H1 (cell line): Measurements from ENCODE around the gene FAM174A. TPM values are rescaled to one million over a fixed set of nuclear protein-coding genes. Genes with fewer than 3 reads are reported as not detected.

Experiments used
- CTCF ChIP-seq, 3 experiments: IDR thresholded peaks; 1 replicate in 2 of 3; 2 replicates in 1 of 3; pipeline versions ENCODE4 v1.5.1 to v1.6.1; 2011; ENCODE audit warnings: low read length in 3 of 3, mild to moderate bottlenecking in 3 of 3, inconsistent platforms in 2 of 3, low read depth in 1 of 3, moderate library complexity in 1 of 3; ENCODE audit not compliant: insufficient read depth in 1 of 3; ENCODE audit errors: control extremely low read depth in 1 of 3
- HDAC6 ChIP-seq: IDR thresholded peaks from one replicate; pipeline ENCODE4 v1.7.1; 2012; ENCODE audit warnings: low read depth, mild to moderate bottlenecking, inconsistent platforms, low read length, moderate library complexity
- NANOG ChIP-seq: IDR thresholded peaks from 2 replicates; pipeline ENCODE4 v1.6.1; 2011; ENCODE audit warnings: low read length, low read depth, mild to moderate bottlenecking, inconsistent platforms; ENCODE audit not compliant: insufficient read depth, poor library complexity, severe bottlenecking
- RXRA ChIP-seq: IDR thresholded peaks from 2 replicates; pipeline ENCODE4 v1.6.1; 2011; ENCODE audit warnings: low read depth, mild to moderate bottlenecking, low read length, moderate library complexity; ENCODE audit not compliant: insufficient read depth
- SP1 ChIP-seq: IDR thresholded peaks from 2 replicates; pipeline ENCODE4 v1.6.1; 2011; ENCODE audit warnings: low read depth, low read length
- TCF12 ChIP-seq: IDR thresholded peaks from 2 replicates; pipeline ENCODE4 v1.6.1; 2011; ENCODE audit warnings: low read depth, mild to moderate bottlenecking, low read length
- polyA plus RNA-seq, 7 experiments: library from polyadenylated mRNA; depleted of rRNA in 3 of 7; stranded (reverse) in 5 of 7; unstranded in 2 of 7; fragments of >200 nt in 5 of 7; fragments of 200-250 nt in 2 of 7; gene quantifications; 1 replicate in 5 of 7; 2 replicates in 1 of 7; 4 replicates in 1 of 7; pipeline versions ENCODE4 v1.2.1 to v1.2.3, GENCODE V29; 2011 to 2013; ENCODE audit warnings: missing spikeins in 2 of 7, mixed read lengths in 2 of 7
- total RNA-seq: library from RNA; stranded (reverse); fragmentation: NEBNext Ultra II Directional; extraction: Animal tissue kit (Norgen Biotek cat#: 25700); gene quantifications from 2 replicates; pipeline ENCODE4 v1.2.1, GENCODE V29; 2021
- TF ChIP-seq, protein P1 (sequence below): fragments of 300-600 bp; sonication (generic); IDR thresholded peaks from 2 replicates; pipeline ENCODE4 v1.7.1; 2012; ENCODE audit warnings: low read length, moderate library complexity, mild to moderate bottlenecking, inconsistent platforms; ENCODE audit not compliant: insufficient replicate concordance
- TF ChIP-seq, protein P2 (sequence below): IDR thresholded peaks from 2 replicates; pipeline ENCODE4 v1.6.1; 2011; ENCODE audit warnings: low read length, improper control_type of control experiment

The FAM174A gene
- total and polyA plus RNA-seq, 2 of the 8 experiments (the other 6 are each of a cell fraction or from before 2014, with no cell fraction given), result 3.9 to 5.3 TPM

- TF ChIP-seq, protein P1, sequence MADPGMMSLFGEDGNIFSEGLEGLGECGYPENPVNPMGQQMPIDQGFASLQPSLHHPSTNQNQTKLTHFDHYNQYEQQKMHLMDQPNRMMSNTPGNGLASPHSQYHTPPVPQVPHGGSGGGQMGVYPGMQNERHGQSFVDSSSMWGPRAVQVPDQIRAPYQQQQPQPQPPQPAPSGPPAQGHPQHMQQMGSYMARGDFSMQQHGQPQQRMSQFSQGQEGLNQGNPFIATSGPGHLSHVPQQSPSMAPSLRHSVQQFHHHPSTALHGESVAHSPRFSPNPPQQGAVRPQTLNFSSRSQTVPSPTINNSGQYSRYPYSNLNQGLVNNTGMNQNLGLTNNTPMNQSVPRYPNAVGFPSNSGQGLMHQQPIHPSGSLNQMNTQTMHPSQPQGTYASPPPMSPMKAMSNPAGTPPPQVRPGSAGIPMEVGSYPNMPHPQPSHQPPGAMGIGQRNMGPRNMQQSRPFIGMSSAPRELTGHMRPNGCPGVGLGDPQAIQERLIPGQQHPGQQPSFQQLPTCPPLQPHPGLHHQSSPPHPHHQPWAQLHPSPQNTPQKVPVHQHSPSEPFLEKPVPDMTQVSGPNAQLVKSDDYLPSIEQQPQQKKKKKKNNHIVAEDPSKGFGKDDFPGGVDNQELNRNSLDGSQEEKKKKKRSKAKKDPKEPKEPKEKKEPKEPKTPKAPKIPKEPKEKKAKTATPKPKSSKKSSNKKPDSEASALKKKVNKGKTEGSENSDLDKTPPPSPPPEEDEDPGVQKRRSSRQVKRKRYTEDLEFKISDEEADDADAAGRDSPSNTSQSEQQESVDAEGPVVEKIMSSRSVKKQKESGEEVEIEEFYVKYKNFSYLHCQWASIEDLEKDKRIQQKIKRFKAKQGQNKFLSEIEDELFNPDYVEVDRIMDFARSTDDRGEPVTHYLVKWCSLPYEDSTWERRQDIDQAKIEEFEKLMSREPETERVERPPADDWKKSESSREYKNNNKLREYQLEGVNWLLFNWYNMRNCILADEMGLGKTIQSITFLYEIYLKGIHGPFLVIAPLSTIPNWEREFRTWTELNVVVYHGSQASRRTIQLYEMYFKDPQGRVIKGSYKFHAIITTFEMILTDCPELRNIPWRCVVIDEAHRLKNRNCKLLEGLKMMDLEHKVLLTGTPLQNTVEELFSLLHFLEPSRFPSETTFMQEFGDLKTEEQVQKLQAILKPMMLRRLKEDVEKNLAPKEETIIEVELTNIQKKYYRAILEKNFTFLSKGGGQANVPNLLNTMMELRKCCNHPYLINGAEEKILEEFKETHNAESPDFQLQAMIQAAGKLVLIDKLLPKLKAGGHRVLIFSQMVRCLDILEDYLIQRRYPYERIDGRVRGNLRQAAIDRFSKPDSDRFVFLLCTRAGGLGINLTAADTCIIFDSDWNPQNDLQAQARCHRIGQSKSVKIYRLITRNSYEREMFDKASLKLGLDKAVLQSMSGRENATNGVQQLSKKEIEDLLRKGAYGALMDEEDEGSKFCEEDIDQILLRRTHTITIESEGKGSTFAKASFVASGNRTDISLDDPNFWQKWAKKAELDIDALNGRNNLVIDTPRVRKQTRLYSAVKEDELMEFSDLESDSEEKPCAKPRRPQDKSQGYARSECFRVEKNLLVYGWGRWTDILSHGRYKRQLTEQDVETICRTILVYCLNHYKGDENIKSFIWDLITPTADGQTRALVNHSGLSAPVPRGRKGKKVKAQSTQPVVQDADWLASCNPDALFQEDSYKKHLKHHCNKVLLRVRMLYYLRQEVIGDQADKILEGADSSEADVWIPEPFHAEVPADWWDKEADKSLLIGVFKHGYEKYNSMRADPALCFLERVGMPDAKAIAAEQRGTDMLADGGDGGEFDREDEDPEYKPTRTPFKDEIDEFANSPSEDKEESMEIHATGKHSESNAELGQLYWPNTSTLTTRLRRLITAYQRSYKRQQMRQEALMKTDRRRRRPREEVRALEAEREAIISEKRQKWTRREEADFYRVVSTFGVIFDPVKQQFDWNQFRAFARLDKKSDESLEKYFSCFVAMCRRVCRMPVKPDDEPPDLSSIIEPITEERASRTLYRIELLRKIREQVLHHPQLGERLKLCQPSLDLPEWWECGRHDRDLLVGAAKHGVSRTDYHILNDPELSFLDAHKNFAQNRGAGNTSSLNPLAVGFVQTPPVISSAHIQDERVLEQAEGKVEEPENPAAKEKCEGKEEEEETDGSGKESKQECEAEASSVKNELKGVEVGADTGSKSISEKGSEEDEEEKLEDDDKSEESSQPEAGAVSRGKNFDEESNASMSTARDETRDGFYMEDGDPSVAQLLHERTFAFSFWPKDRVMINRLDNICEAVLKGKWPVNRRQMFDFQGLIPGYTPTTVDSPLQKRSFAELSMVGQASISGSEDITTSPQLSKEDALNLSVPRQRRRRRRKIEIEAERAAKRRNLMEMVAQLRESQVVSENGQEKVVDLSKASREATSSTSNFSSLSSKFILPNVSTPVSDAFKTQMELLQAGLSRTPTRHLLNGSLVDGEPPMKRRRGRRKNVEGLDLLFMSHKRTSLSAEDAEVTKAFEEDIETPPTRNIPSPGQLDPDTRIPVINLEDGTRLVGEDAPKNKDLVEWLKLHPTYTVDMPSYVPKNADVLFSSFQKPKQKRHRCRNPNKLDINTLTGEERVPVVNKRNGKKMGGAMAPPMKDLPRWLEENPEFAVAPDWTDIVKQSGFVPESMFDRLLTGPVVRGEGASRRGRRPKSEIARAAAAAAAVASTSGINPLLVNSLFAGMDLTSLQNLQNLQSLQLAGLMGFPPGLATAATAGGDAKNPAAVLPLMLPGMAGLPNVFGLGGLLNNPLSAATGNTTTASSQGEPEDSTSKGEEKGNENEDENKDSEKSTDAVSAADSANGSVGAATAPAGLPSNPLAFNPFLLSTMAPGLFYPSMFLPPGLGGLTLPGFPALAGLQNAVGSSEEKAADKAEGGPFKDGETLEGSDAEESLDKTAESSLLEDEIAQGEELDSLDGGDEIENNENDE, result no peak
- no peak for TF ChIP-seq SP1
- TF ChIP-seq, protein P2, sequence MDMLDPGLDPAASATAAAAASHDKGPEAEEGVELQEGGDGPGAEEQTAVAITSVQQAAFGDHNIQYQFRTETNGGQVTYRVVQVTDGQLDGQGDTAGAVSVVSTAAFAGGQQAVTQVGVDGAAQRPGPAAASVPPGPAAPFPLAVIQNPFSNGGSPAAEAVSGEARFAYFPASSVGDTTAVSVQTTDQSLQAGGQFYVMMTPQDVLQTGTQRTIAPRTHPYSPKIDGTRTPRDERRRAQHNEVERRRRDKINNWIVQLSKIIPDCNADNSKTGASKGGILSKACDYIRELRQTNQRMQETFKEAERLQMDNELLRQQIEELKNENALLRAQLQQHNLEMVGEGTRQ, result no peak
- no peak for TF ChIP-seq CTCF (IDR thresholded peaks at IDR 0.05; ENCODE audit: control extremely low read depth in 1 of 3, insufficient read depth in 1 of 3, low read depth in 1 of 3, low read length in 3 of 3)
- no peak for TF ChIP-seq RXRA
- TF ChIP-seq NANOG, result no peak
- TF ChIP-seq HDAC6, result no peak
- no peak for TF ChIP-seq TCF12
Measured at GRCh38 chr5:100584889-100585288, 49.7 kb downstream of the FAM174A start (continued).
